Fibroblast of skin of scalp (primary cell): Measurements from ENCODE around the gene NYNRIN.

Experiments used
- DNase-seq: peaks from one replicate; pipeline ENCODE4 v3.0.0-alpha.2; 2013

Gene NYNRIN

GRCh38 chr14:24415421-24416253 is 16.8 kb downstream of the NYNRIN start:
- DNase-seq = no peak

GRCh38 chr14:24416254-24416931 is 17.6 kb downstream of the NYNRIN start:
- no peak for DNase-seq

GRCh38 chr14:24416932-24417619 is 18.3 kb downstream of the NYNRIN start:
- DNase-seq = no peak

DNA sequence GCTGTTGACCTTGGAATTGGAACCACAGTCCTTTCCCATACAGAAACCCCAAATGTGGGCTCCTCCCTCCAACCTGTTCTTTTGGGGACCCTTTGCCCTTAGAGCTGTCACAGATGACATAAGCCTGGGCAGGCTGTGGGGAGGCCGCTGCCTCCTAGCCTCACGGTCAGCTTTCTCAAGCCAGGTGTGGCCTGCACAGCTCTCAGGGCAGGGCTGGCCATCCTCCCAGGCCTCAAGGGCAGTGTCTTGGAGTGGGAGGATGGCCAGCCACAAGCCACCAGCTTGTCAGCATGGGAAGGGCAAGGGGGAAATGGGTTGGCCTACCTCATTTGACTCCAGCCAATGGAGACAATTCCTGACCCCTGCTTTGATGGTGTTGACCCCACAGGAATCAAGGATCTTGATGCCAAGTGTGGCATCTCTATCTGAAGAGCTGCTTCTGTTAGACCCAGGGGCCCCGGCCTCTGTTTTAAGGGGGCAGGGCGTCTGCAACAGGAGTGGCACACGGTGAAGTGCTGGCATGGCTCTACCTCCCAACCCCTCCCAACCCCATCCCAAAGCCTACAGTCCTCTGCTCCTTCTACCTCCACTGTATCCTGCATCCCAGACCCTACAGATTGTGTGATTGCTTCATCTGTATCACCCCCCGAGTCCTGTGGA is 19.2 kb downstream of the NYNRIN start:
- DNase-seq = no peak

DNA sequence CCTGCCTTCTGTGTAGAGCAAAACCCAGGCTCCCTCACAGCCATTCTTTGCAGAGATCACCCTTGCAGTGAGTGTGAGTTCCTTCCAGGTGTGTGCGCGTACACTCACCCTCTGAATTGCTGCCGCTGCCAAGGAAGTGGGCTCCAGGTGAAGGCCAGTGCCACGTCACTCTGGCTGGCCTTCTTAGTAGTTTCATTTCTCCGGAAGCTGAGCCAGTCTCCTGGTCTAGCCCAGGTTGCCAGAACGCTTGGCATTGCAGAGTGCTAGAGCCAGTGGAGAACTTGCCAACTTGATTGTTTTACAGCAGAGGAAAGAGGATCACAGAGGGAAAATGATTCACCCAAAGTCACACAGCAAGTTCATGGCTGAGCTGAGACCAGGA is 19.7 kb downstream of the NYNRIN start:
- no peak for DNase-seq

GRCh38 chr14:24422261-24422660 is 23.5 kb downstream of the NYNRIN start:
- no peak for DNase-seq

DNA sequence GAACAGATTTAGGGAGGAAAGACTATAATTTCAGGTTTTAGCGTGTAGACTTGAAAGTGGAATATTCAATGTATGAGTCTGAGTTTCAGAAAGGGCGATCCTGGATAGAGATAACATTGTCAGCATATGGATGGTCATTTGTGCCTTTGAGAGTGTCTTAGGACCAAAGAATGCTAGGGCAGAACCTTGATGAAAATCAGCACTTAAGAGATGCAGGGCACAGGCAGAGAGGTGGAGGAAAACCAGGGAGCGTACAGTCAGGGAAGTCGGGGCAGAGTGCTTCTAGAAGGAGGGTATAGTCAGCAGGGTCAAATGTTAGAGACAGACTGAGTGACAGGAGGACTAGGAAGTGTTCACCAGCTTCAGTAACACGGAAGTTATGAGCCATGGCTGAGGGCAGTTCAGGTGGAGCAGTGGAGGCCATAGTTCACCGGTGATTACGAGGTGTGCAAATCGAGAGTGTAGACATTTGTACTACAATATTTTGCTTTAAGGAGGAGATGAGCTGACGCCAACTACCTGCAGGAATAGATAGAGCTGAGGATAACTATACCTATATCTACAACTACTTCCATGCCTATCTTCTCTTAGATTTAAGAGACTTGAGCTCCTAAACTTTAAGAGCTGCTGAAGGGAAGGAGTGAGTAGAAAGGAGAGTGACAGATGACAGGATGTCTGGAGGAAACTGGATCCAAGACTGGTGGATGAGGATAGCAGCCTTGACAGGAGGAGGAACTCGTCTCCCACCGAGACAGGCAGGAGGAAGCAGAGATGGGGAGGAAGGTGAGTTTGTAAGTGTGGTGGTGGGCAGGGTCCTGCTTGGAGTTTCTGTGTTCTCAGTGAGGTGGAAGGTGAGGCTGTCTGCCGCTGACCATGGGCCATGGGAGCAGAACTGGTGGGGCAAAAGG is 24.1 kb downstream of the NYNRIN start:
- DNase-seq = no peak

DNA sequence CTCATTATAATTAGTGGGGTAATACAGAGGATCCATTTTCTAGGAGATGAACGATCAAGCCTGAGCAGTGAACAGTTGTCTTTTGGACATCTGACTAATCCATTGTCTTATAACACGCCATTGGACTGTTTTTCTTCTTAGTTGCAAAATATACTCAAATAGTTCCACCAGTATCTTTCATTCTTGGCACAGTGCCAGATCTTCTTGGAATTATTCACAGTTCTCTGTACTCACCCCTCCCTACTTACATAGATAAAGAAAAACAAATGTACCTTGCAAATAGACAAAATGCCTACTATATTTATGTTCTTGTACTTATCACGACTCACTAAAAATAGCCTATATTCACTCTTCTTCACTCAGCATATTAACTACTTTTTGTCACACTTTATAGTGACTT is 26.9 kb downstream of the NYNRIN start:
- DNase-seq = peak; percentile 77

GRCh38 chr14:24426150-24426911 is 27.5 kb downstream of the NYNRIN start:
- DNase-seq = no peak

DNA sequence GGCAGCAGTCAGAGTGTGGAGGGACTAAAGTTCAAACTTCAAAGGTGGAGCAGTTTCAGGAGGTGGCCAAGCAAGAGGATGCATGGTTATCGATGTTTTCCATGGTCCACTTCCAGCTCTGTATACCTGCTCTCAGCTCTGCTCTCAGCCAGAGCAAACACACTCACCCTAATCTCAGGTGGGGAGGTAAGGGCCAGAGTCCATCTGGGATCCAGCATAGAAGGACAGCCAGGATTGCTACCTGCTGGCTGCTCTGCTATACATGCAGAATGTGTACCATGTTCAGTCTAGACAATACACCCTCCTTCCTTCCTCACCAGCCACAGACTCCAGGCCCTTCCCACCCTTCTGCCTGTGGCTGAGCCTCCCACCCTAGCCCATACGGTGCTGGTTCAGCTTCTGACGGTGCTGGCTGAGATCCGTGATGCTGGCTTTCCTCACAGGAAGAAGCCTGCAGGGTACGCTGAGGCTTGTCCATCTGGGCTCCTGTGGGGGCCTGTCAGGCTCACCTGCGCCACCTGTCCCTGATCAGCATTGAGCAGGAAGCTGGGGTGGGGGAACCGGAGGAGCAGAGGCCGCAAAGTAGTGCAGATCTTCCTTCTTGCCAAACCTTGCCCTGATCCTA is 28.2 kb downstream of the NYNRIN start:
- DNase-seq = no peak

DNA sequence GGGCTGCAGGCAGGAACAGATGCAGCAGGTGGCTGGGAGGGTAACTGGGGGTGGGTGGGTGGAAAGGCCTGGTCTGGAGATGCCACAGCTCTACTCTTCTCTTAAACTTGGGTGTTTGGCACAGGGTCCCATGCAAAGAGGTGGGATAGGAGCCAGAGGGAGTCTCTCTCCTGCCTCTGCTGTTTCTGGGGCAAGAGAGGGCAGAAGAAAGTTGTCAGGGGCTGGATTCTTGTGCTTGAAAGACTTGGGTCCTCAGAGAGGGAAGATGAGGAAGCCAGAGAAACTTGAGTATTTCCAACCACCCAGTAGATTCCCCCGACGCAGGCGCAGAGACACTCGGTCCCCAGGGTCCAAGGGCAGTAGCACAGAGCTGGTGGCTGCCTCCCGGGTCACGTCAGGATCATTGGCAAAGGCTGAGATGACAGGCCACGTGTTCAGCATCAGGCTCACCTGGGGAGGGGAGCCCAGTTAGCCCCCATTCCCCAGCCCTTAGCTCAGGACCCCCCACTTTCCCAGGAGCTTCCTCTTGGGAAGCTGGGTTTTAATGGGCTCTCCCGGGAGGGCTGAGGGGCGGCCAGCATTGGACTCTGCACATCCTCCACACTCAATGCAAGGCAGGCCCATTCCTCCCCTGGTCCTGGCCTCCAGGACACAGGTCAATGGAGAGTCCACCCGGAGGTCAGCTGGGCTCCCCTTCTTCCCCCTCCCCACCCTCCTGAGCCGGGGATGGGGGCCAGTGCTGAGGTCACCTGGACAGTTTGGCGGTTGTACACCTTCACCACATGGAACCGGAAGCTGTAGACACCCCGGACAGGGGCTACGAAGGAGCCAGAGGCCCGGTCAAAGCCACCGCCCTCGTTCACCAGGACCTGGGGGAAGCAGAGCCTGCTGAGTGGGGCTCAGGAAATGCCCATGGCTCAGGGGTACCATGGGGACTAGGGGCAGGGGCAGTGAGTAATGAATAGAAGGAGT is 29.0 kb downstream of the NYNRIN start:
- DNase-seq = no peak

DNA sequence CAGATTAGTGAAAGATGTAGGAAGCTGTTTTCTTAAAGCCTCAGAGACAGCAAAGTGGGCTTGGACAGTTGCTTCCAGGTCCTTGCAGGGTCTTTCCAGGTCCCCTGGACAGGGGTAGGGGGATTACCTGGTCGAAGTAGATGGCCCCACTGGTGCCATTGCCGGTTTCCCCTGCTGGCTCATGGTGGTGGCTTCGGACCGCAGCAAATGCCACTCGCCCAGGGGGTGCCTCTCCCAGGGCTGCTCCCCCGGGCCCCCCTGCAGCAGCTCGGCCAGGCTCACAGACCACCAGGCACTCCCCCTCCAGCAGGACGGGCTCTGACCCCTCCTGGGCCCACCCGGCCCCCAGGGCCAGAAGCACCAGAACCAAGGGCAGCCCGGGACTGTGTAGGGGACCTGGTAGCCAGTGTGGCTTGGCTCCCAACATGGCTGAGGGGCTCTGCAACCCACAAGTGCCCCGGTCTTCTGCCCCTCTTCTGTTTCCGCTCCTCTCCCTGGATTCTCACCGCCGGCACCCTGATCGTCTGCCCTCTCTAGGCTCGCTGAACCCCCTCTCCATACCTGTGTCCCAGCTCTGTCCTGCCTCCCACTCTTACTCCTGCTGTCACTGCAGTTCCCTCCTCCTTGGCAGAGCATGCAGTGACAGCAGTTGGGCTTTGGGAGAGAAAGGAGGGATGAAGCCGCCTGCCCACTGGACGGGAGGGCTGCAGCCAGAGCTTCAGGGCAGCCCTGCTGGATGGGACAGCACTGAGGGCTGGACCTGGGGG is 30.0 kb downstream of the NYNRIN start:
- DNase-seq = no peak

DNA sequence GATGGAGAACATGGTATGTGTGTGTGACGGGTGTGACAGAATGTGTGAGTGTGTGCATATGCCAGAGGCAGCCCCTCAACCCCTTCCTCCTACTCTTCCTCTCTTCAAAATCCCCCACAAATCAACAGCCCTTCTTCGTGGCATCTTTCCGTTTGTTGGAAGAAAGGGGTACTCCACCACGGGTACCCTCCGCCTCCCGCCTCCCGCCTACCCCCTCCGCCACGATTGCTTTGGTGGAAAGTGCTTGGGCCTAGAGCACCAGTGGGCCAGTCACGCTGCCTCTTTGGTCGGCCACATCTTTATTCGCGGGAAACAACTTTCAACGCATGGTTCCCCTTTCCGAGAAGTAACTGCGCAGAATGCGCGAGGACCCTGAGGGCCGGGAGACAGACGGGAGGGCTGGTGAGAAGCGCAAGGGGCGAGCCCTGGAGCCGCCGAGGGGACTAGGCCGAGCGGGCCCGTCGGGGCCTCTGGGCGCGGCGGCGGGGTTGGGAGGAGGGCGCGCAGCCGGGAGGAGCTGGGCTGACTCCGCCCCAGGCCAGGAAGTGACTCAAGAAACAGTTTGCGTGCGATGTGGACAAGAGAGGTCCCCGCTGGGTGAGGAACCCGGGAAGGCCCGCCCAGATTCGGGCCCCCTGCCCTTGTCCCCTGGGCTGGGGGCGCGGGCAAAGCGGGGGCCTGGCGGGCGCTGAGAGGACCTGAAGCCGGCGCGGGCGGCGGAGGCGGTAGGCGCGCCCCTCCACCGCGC is 30.8 kb downstream of the NYNRIN start, which contains the start of the genes CBLN3 and KHNYN:
Gene CBLN3, minus strand, starts transcription at position 274 of the 748 bp plus-strand sequence. CDS start 614 bp downstream, outside the sequence.
Gene KHNYN, plus strand, starts transcription at position 560 of the 748 bp plus-strand sequence. CDS start 777 bp downstream, outside the sequence.
- peak; percentile 96 for DNase-seq

DNA sequence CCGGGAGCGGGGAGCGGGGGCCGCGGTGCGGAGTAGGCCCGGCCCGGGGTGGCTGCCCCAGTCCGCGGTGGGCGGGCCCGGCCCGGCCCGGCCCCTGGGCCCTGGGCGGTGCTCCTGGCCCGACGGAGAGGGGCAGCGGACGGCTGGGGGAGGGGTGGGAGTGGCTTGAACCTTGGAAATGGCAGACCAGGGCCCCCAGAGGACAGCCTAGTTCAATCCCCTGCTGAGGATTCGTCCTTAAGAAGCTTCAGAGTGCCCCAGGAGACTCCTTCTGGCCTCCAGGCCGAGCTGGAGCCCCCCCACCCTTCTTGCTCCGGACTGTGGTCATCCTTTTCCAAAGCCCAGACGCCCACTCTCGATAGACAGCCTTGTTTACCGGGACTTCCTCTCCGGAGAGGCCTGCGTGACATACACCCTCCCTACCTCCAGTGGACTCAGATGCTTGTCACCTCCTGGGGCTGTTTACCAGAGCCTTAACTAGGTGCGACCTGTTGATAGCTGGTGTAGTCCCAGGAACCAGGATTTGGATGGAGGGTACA is 31.4 kb downstream of the NYNRIN start:
- peak; percentile 89 for DNase-seq

GRCh38 chr14:24430682-24431568 is 32.1 kb downstream of the NYNRIN start:
- DNase-seq = peak; percentile 62
